ENCODE results near the gene TMSB4X. TPM values are rescaled to one million over a fixed set of nuclear protein-coding genes. Genes with fewer than 3 reads are reported as not detected.
A peak's percentile ranks its signal among the peaks of the same experiment; 100 is the strongest.

Gene TMSB4X
- total and polyA plus RNA-seq, 3 experiments from 2014 or later, result 3,415 to 28,788 (median 3,478) TPM

- peak overlapping the region; percentile 87 for H3K27ac ChIP-seq (ENCODE audit: low read depth, low read length)
- Mint-ChIP-seq H3K4me3 (peak overlapping the region; percentile 75 to 92 (median 88)), H3K27me3 (peaks cover 0 to under 1% of the 10 kb centered on the region in 2 donors), H3K9me3 (no peaks in the 10 kb centered on the region), H3K27ac (peak overlapping the region; percentile 96 to 100 (median 98)), H3K36me3 (no peaks in the 10 kb centered on the region), H3K4me1 (peaks cover 82 to 91% (median 83%) of the 10 kb centered on the region in 3 donors)
- H3K36me3 ChIP-seq (ENCODE audit: insufficient read depth, low read length), result no peaks in the 10 kb centered on the region
- ChIA-PET CTCF (interaction anchor here (1.3 to 4.1 kb wide), 4 partner anchors 10 to 136 kb away, joined by 3 to 42 read pairs (median 17); partner anchors contain the start of gene TMSB4X), POLR2A (interaction anchor here (0.9 to 7.5 kb wide), 4 partner anchors 16 to 136 kb away, joined by 3 to 194 read pairs (median 5); partner anchors contain the start of gene TMSB4X)
- DNase-seq, result peak; percentile 44 to 84 (median 73)
- peak overlapping the region; percentile 67 for H3K4me3 ChIP-seq (ENCODE audit: low read length)
- H3K4me1 ChIP-seq (ENCODE audit: insufficient read depth, low read length), result peaks cover 80% of the 10 kb centered on the region
- H3K27me3 ChIP-seq (ENCODE audit: insufficient read depth, low read length, poor library complexity, severe bottlenecking), result no peaks in the 10 kb centered on the region
- no peaks in the 10 kb centered on the region for H3K9me3 ChIP-seq (ENCODE audit: low read length)
These were observed 18.8 kb upstream of the TMSB4X start for GRCh38 chrX:12955882-12956703.

- no peaks in the 10 kb centered on the region for H3K36me3 Mint-ChIP-seq
- POLR2A ChIA-PET, result interaction anchor here (0.9 to 7.5 kb wide), 4 partner anchors 15 to 135 kb away, joined by 3 to 194 read pairs (median 5); partner anchors contain the start of gene TMSB4X
These were observed 18.0 kb upstream of the TMSB4X start for GRCh38 chrX:12956704-12957534.

GRCh38 chrX:12958059-12958458, 16.9 kb upstream of the TMSB4X start:
- no peaks in the 10 kb centered on the region for H3K27me3 ChIP-seq (ENCODE audit: insufficient read depth, low read length, poor library complexity, severe bottlenecking)
- POLR2A ChIA-PET, result interaction anchor here (1.1 to 7.5 kb wide), 2 partner anchors 14 to 22 kb away, joined by 4 to 194 read pairs; partner anchors contain the start of gene TMSB4X
- H3K27ac ChIP-seq (ENCODE audit: low read depth, low read length), result peak overlapping the region; percentile 48
- H3K4me1 Mint-ChIP-seq, result peaks cover 79 to 86% (median 80%) of the 10 kb centered on the region in 3 donors
- H3K4me3 ChIP-seq (ENCODE audit: low read length), result peak overlapping the region; percentile 26
- H3K4me3 Mint-ChIP-seq, result peak overlapping the region; percentile 75 to 91 (median 87)
- no peaks in the 10 kb centered on the region for H3K9me3 Mint-ChIP-seq
- H3K27ac Mint-ChIP-seq, result peak overlapping the region; percentile 91 to 99 (median 96)
- no peaks in the 10 kb centered on the region for H3K27me3 Mint-ChIP-seq
- CTCF ChIA-PET, result interaction anchor here (1.4 to 4.1 kb wide), 4 partner anchors 10 to 134 kb away, joined by 4 to 42 read pairs (median 16); partner anchors contain the start of gene TMSB4X
- H3K36me3 ChIP-seq (ENCODE audit: insufficient read depth, low read length), result no peaks in the 10 kb centered on the region
- no peaks in the 10 kb centered on the region for H3K36me3 Mint-ChIP-seq
- no peaks in the 10 kb centered on the region for H3K9me3 ChIP-seq (ENCODE audit: low read length)
- peaks cover 74% of the 10 kb centered on the region for H3K4me1 ChIP-seq (ENCODE audit: insufficient read depth, low read length)
- DNase-seq, result no peak

More at GRCh38 chrX:12956704-12957534, 18.0 kb upstream of the TMSB4X start:
- Mint-ChIP-seq H3K4me1 (peaks cover 82 to 91% (median 83%) of the 10 kb centered on the region in 3 donors), H3K27me3 (no peaks in the 10 kb centered on the region), H3K27ac (peak overlapping the region; percentile 96 to 100 (median 99)), H3K9me3 (no peaks in the 10 kb centered on the region), H3K4me3 (peak overlapping the region; percentile 75 to 92 (median 88))
- CTCF ChIA-PET, result interaction anchor here (1.3 to 4.1 kb wide), 5 partner anchors 11 to 136 kb away, joined by 3 to 42 read pairs (median 10); partner anchors contain the start of gene TMSB4X
- peak overlapping the region; percentile 87 for H3K27ac ChIP-seq (ENCODE audit: low read depth, low read length)
- H3K4me3 ChIP-seq (ENCODE audit: low read length), result peak overlapping the region; percentile 67
- peaks cover 80% of the 10 kb centered on the region for H3K4me1 ChIP-seq (ENCODE audit: insufficient read depth, low read length)
- DNase-seq, result peak in 4 of 5 donors; percentile 48 to 85 (median 80)
- no peaks in the 10 kb centered on the region for H3K27me3 ChIP-seq (ENCODE audit: insufficient read depth, low read length, poor library complexity, severe bottlenecking)
- H3K36me3 ChIP-seq (ENCODE audit: insufficient read depth, low read length), result no peaks in the 10 kb centered on the region
- H3K9me3 ChIP-seq (ENCODE audit: low read length), result no peaks in the 10 kb centered on the region

GRCh38 chrX:12958461-12958860, 16.4 kb upstream of the TMSB4X start:
- Histone ChIP-seq H3K4me3 (ENCODE audit: low read length) (no peak overlapping the region), H3K4me1 (ENCODE audit: insufficient read depth, low read length) (peaks cover 70% of the 10 kb centered on the region), H3K9me3 (ENCODE audit: low read length) (no peaks in the 10 kb centered on the region), H3K27me3 (ENCODE audit: insufficient read depth, low read length, poor library complexity, severe bottlenecking) (no peaks in the 10 kb centered on the region), H3K27ac (ENCODE audit: low read depth, low read length) (no peak overlapping the region), H3K36me3 (ENCODE audit: insufficient read depth, low read length) (no peaks in the 10 kb centered on the region)
- Mint-ChIP-seq H3K36me3 (no peaks in the 10 kb centered on the region), H3K9me3 (no peaks in the 10 kb centered on the region), H3K4me1 (peaks cover 75 to 82% (median 75%) of the 10 kb centered on the region in 3 donors), H3K4me3 (peak overlapping the region in 2 of 7 donors; percentile 87 to 88), H3K27ac (peak overlapping the region in 7 of 8 donors; percentile 91 to 99 (median 95)), H3K27me3 (no peaks in the 10 kb centered on the region)
- ChIA-PET CTCF (interaction anchor here (1.4 to 4.1 kb wide), 5 partner anchors 8 to 134 kb away, joined by 4 to 42 read pairs (median 7); partner anchors contain the start of gene TMSB4X), POLR2A (interaction anchor here (1.1 to 7.5 kb wide), 2 partner anchors 14 to 22 kb away, joined by 4 to 194 read pairs; partner anchors contain the start of gene TMSB4X)
- no peak for DNase-seq

GRCh38 chrX:12961196-12961718, 13.7 kb upstream of the TMSB4X start:
- Histone ChIP-seq H3K9me3 (ENCODE audit: low read length) (no peaks in the 10 kb centered on the region), H3K27me3 (ENCODE audit: insufficient read depth, low read length, poor library complexity, severe bottlenecking) (no peaks in the 10 kb centered on the region), H3K4me1 (ENCODE audit: insufficient read depth, low read length) (peaks cover 57% of the 10 kb centered on the region), H3K4me3 (ENCODE audit: low read length) (no peak overlapping the region), H3K36me3 (ENCODE audit: insufficient read depth, low read length) (no peaks in the 10 kb centered on the region), H3K27ac (ENCODE audit: low read depth, low read length) (peak overlapping the region; percentile 31)
- peak overlapping the region in 6 of 7 donors; percentile 7 to 77 (median 20) for H3K4me3 Mint-ChIP-seq
- CTCF ChIA-PET, result interaction anchor here (1.4 to 2.3 kb wide), 3 partner anchors 9 to 15 kb away, joined by 3 to 9 read pairs (median 5); partner anchors contain the start of gene TMSB4X
- POLR2A ChIA-PET, result interaction anchor here (1.0 to 1.1 kb wide), 2 partner anchors 11 to 14 kb away, joined by 3 read pairs; no protein-coding TSS in a partner anchor
- no peaks in the 10 kb centered on the region for H3K27me3 Mint-ChIP-seq
- no peak for DNase-seq
- H3K36me3 Mint-ChIP-seq, result no peaks in the 10 kb centered on the region
- no peaks in the 10 kb centered on the region for H3K9me3 Mint-ChIP-seq
- peak overlapping the region; percentile 12 to 84 (median 76) for H3K27ac Mint-ChIP-seq
- H3K4me1 Mint-ChIP-seq, result peaks cover 58 to 68% (median 65%) of the 10 kb centered on the region in 3 donors

GRCh38 chrX:12962041-12962504, 12.8 kb upstream of the TMSB4X start:
- no peaks in the 10 kb centered on the region for H3K27me3 Mint-ChIP-seq
- no peak for DNase-seq
- Histone ChIP-seq H3K27me3 (ENCODE audit: insufficient read depth, low read length, poor library complexity, severe bottlenecking) (no peaks in the 10 kb centered on the region), H3K36me3 (ENCODE audit: insufficient read depth, low read length) (no peaks in the 10 kb centered on the region), H3K9me3 (ENCODE audit: low read length) (no peaks in the 10 kb centered on the region), H3K4me1 (ENCODE audit: insufficient read depth, low read length) (peaks cover 58% of the 10 kb centered on the region), H3K4me3 (ENCODE audit: low read length) (no peak overlapping the region), H3K27ac (ENCODE audit: low read depth, low read length) (no peak overlapping the region)
- peak overlapping the region in 3 of 7 donors; percentile 2 to 37 (median 12) for H3K4me3 Mint-ChIP-seq
- H3K9me3 Mint-ChIP-seq, result peaks cover 0 to 1% (median 0%) of the 10 kb centered on the region in 5 donors
- POLR2A ChIA-PET, result interaction anchor here (1.0 kb wide), 1 partner anchor 13 kb away, joined by 3 read pairs; no protein-coding TSS in a partner anchor
- H3K36me3 Mint-ChIP-seq, result no peaks in the 10 kb centered on the region
- peak overlapping the region in 7 of 8 donors; percentile 18 to 84 (median 75) for H3K27ac Mint-ChIP-seq
- CTCF ChIA-PET, result interaction anchor here (2.3 kb wide), 1 partner anchor 8 kb away, joined by 9 read pairs; no protein-coding TSS in a partner anchor
- H3K4me1 Mint-ChIP-seq, result peaks cover 56 to 67% (median 64%) of the 10 kb centered on the region in 3 donors

All from CD8-positive, alpha-beta memory T cell (primary cell).